Fibroblast of skin of abdomen (primary cell): ENCODE measurements around the gene ATG10.
A peak's percentile ranks its signal among the peaks of the same experiment; 100 is the strongest.
"Not testable (repeated sequence)": the region's sequence is repeated elsewhere in the genome, so short reads cannot be mapped to it uniquely, and the experiment has no call there.

Experiments used
- DNase-seq: peaks from one replicate; pipeline ENCODE4 v3.0.0-alpha.2; 2013

Gene ATG10

GRCh38 chr5:82244151-82244550 is 272.3 kb downstream of the ATG10 start:
- DNase-seq = no peak

GRCh38 chr5:82244854-82245635 is 273.2 kb downstream of the ATG10 start:
- DNase-seq = no peak

GRCh38 chr5:82246960-82247574 is 275.2 kb downstream of the ATG10 start:
- DNase-seq = no peak

GRCh38 chr5:82252744-82253143 is 280.9 kb downstream of the ATG10 start:
- no peak for DNase-seq

- DNase-seq = no peak
Measured at GRCh38 chr5:82255844-82256243, 284.0 kb downstream of the ATG10 start.

GRCh38 chr5:82257247-82257646 is 285.4 kb downstream of the ATG10 start:
- DNase-seq = no peak

- DNase-seq = no peak
Measured at GRCh38 chr5:82257729-82258128, 285.9 kb downstream of the ATG10 start.

- DNase-seq = peak; percentile 15
Measured at GRCh38 chr5:82259172-82259800, 287.5 kb downstream of the ATG10 start.

GRCh38 chr5:82265047-82265446 is 293.2 kb downstream of the ATG10 start:
- DNase-seq = peak; percentile 67

- DNase-seq = not testable (repeated sequence)
Measured at GRCh38 chr5:82267297-82267933, 295.6 kb downstream of the ATG10 start.

- DNase-seq = not testable (repeated sequence)
Measured at GRCh38 chr5:82269363-82269762, 297.5 kb downstream of the ATG10 start.

- DNase-seq = not testable (repeated sequence)
Measured at GRCh38 chr5:82272571-82273356, 300.9 kb downstream of the ATG10 start.

GRCh38 chr5:82273426-82273825 is 301.6 kb downstream of the ATG10 start:
- DNase-seq = not testable (repeated sequence)

GRCh38 chr5:82274343-82275211 is 302.8 kb downstream of the ATG10 start:
- no peak for DNase-seq

GRCh38 chr5:82275216-82275664 is 303.4 kb downstream of the ATG10 start:
- DNase-seq = no peak

GRCh38 chr5:82276800-82277612 is 305.2 kb downstream of the ATG10 start:
- DNase-seq = no peak

GRCh38 chr5:82277613-82277986 is 305.8 kb downstream of the ATG10 start:
- no peak for DNase-seq

GRCh38 chr5:82277987-82278710 is 306.3 kb downstream of the ATG10 start, which contains the start of gene RPS23:
TSS of gene RPS23 (minus strand) at chr5:82278354. CDS start at chr5:82278323, 31 bp downstream.
- peak; percentile 92 for DNase-seq

GRCh38 chr5:82278711-82279370 is 307.0 kb downstream of the ATG10 start:
- no peak for DNase-seq
